HepG2 (cell line): Measurements from ENCODE around the gene TPRKB.

Source experiments
- CTCF ChIP-seq: sonication (generic); formaldehyde crosslinking; IDR thresholded peaks from 2 replicates; pipeline ENCODE4 v1.5.0; 2020; ENCODE audit warnings: mild to moderate bottlenecking, missing genetic modification reagents, moderate library complexity
- SIN3A ChIP-seq: IDR thresholded peaks from 2 replicates; pipeline ENCODE4 v1.6.1; 2011; ENCODE audit warnings: low read depth, mild to moderate bottlenecking, control low read depth, low read length, borderline replicate concordance

GRCh38 chr2:73749314-73749713, 12.2 kb upstream of the TPRKB start:
- TF ChIP-seq SIN3A (no peak), CTCF (no peak)
